A549 (cell line): ENCODE data around the gene FKBP15. TPM values are rescaled to one million over a fixed set of nuclear protein-coding genes. Genes with fewer than 3 reads are reported as not detected.

Experiments used
- ATAC-seq, 2 experiments: fragments of 200-7000 bp in 1 of 2; fragments of >200 bp in 1 of 2; cut with Nextera tagmentation in 1 of 2; cut with Tn5 transposase in 1 of 2; 3 replicates each; pipeline versions ENCODE4 v1.8.0 to v1.9.1; 2018 to 2020; ENCODE audit warnings: mild to moderate bottlenecking in 1 of 2, moderate library complexity in 1 of 2
- CTCF ChIA-PET: fragments of 300-600 bp; sonication (Branson Sonifier 250); formaldehyde crosslinking; extraction: SDS; loops from one replicate; lab custom pipeline; 2021; ENCODE audit warnings: antibody characterized with exemption, inconsistent platforms; lab: Yijun Ruan, JAX
- POLR2A ChIA-PET: fragments of 350-600 bp; formaldehyde crosslinking; extraction: SDS; loops from one replicate; lab custom pipeline; 2021; ENCODE audit warnings: antibody characterized with exemption, inconsistent platforms; lab: Yijun Ruan, JAX
- DNase-seq, 2 experiments: peaks; one replicate each; pipeline versions ENCODE4 v3.0.0 to v3.0.0-alpha.2; 2011 to 2016; ENCODE audit warnings: low read depth in 1 of 2, low spot score in 1 of 2
- FAIRE-seq: peaks from 2 replicates; lab custom pipeline; 2011; peaks lifted over from hg19 to GRCh38; lab: Jason Lieb, UNC
- H3K27ac ChIP-seq, 2 experiments: fragments of >200 bp; sonication (Bioruptor Twin); formaldehyde crosslinking; 3 replicates each; pipeline ENCODE4 v1.5.1; 2016 to 2017
- H3K4me1 ChIP-seq: fragments of >200 bp; sonication (Bioruptor Twin); formaldehyde crosslinking; 3 replicates; pipeline ENCODE4 v1.6.1; 2016
- H3K4me2 ChIP-seq: fragments of >200 bp; sonication (Bioruptor Twin); formaldehyde crosslinking; 3 replicates; pipeline ENCODE4 v1.6.1; 2016
- H3K4me3 ChIP-seq: fragments of >200 bp; sonication (Bioruptor Twin); formaldehyde crosslinking; 3 replicates; pipeline ENCODE4 v1.5.1; 2016
- H3K9me3 ChIP-seq: fragments of >200 bp; sonication (Bioruptor Twin); formaldehyde crosslinking; 3 replicates; pipeline ENCODE4 v1.6.1; 2016
- BHLHE40 ChIP-seq: IDR thresholded peaks from 2 replicates; pipeline ENCODE4 v1.6.1; 2012; ENCODE audit warnings: low read depth, low read length, inconsistent platforms
- CHD2 ChIP-seq: fragments of 150-350 bp; IDR thresholded peaks from 2 replicates; pipeline ENCODE4 v1.6.1; 2014; ENCODE audit warnings: low read length; ENCODE audit not compliant: partially characterized antibody
- CHD4 ChIP-seq: fragments of 200-600 bp; sonication (generic); IDR thresholded peaks from 2 replicates; pipeline ENCODE4 v1.6.1; 2016; ENCODE audit warnings: antibody characterized with exemption, mild to moderate bottlenecking, borderline replicate concordance
- EHF ChIP-seq: fragments of 250-450 bp; sonication (Bioruptor Pico); IDR thresholded peaks from 2 replicates; pipeline ENCODE4 v1.5.0; 2020; ENCODE audit warnings: mild to moderate bottlenecking
- EP300 ChIP-seq, 2 experiments: fragments of >200 bp; sonication (Bioruptor Twin); formaldehyde crosslinking; IDR thresholded peaks; 2 replicates in 1 of 2; 3 replicates in 1 of 2; pipeline ENCODE4 v1.6.1; 2016 to 2017
- FOSB ChIP-seq: fragments of 250-450 bp; sonication (Bioruptor Pico); IDR thresholded peaks from 2 replicates; pipeline ENCODE4 v1.5.0; 2020; ENCODE audit warnings: mild to moderate bottlenecking, moderate library complexity
- FOXS1 ChIP-seq: fragments of 250-450 bp; sonication (Bioruptor Pico); IDR thresholded peaks from 2 replicates; pipeline ENCODE4 v1.5.0; 2020; ENCODE audit warnings: mild to moderate bottlenecking, moderate library complexity
- GATA3 ChIP-seq: IDR thresholded peaks from 2 replicates; pipeline ENCODE4 v1.6.1; 2012; ENCODE audit warnings: borderline replicate concordance
- HDAC2 ChIP-seq: fragments of 200-600 bp; sonication (generic); IDR thresholded peaks from 2 replicates; pipeline ENCODE4 v1.6.1; 2016
- HES2 ChIP-seq: fragments of >200 bp; sonication (Bioruptor Twin); formaldehyde crosslinking; IDR thresholded peaks from 2 replicates; pipeline ENCODE4 v1.6.1; 2016
- HEYL ChIP-seq: fragments of 250-450 bp; sonication (Bioruptor Pico); IDR thresholded peaks from 2 replicates; pipeline ENCODE4 v1.8.0; 2021; ENCODE audit warnings: mild to moderate bottlenecking, moderate library complexity
- HMGXB4 ChIP-seq: fragments of 250-450 bp; sonication (Bioruptor Pico); IDR thresholded peaks from 2 replicates; pipeline ENCODE4 v1.5.0; 2021; ENCODE audit warnings: mild to moderate bottlenecking, moderate library complexity, borderline replicate concordance
- HOXB5 ChIP-seq: fragments of 250-450 bp; sonication (Bioruptor Pico); IDR thresholded peaks from 2 replicates; pipeline ENCODE4 v1.5.0; 2020; ENCODE audit warnings: mild to moderate bottlenecking, moderate library complexity
- JUN ChIP-seq, 2 experiments: fragments of >200 bp; sonication (Bioruptor Twin); formaldehyde crosslinking; IDR thresholded peaks; 2 replicates in 1 of 2; 3 replicates in 1 of 2; pipeline ENCODE4 v1.6.1; 2016 to 2017
- KDM5A ChIP-seq: fragments of 200-600 bp; sonication (generic); IDR thresholded peaks from 2 replicates; pipeline ENCODE4 v1.6.1; 2016; ENCODE audit warnings: antibody characterized with exemption, mild to moderate bottlenecking
- PBX3 ChIP-seq: IDR thresholded peaks from 2 replicates; pipeline ENCODE4 v1.6.1; 2012
- POLR2A ChIP-seq: IDR thresholded peaks from 2 replicates; pipeline ENCODE4 v1.6.1; 2012; ENCODE audit warnings: mild to moderate bottlenecking, low read length
- RAD21 ChIP-seq, 2 experiments: fragments of >200 bp in 1 of 2; sonication (Bioruptor Twin) in 1 of 2; formaldehyde crosslinking in 1 of 2; IDR thresholded peaks in 1 of 2; conservative IDR thresholded peaks in 1 of 2; 2 replicates in 1 of 2; 3 replicates in 1 of 2; pipeline ENCODE4 v1.6.1; 2012 to 2018; ENCODE audit warnings: inconsistent platforms in 1 of 2
- SMC3 ChIP-seq: fragments of >200 bp; sonication (Bioruptor Twin); formaldehyde crosslinking; IDR thresholded peaks from 3 replicates; pipeline ENCODE4 v1.6.1; 2018; ENCODE audit warnings: inconsistent platforms
- SREBF2 ChIP-seq: fragments of 450-650 bp; IDR thresholded peaks from 2 replicates; pipeline ENCODE4 v1.6.1; 2014; ENCODE audit warnings: mild to moderate bottlenecking, moderate library complexity
- TFCP2L1 ChIP-seq: fragments of 250-450 bp; sonication (Bioruptor Pico); IDR thresholded peaks from 2 replicates; pipeline ENCODE4 v1.5.0; 2021; ENCODE audit warnings: mild to moderate bottlenecking
- TP53 ChIP-seq: fragments of 250-450 bp; sonication (Bioruptor Pico); IDR thresholded peaks from 2 replicates; pipeline ENCODE4 v1.5.0; 2021; ENCODE audit warnings: mild to moderate bottlenecking, moderate library complexity
- ZNF302 ChIP-seq: fragments of 250-450 bp; sonication (Bioruptor Pico); IDR thresholded peaks from 2 replicates; pipeline ENCODE4 v1.9.0; 2021; ENCODE audit warnings: inconsistent platforms, mild to moderate bottlenecking, moderate library complexity
- WGBS: methylation state at CpG from one replicate; pipeline ENCODE4 v1.1.6; 2017; ENCODE audit errors: missing lambda C conversion rate; 5-methylcytosine and 5-hydroxymethylcytosine counted together
- polyA plus RNA-seq, 4 experiments: library from polyadenylated mRNA; depleted of rRNA in 3 of 4; stranded (reverse); fragments of >200 nt; fragmentation: RNase III in 1 of 4; extraction: RNeasy Plus Mini Kit Qiagen cat#74134 plus additional on column Dnase treatment in 1 of 4; gene quantifications; 2 replicates in 3 of 4; 3 replicates in 1 of 4; pipeline ENCODE4 v1.2.3, GENCODE V29; 2011 to 2017
- TF ChIP-seq, protein P1 (sequence below): fragments of 250-450 bp; sonication (Bioruptor Pico); IDR thresholded peaks from 2 replicates; pipeline ENCODE4 v1.5.0; 2020; ENCODE audit warnings: low read depth, mild to moderate bottlenecking, moderate library complexity
- TF ChIP-seq, protein P2 (sequence below): fragments of >200 bp; sonication (Bioruptor Twin); formaldehyde crosslinking; IDR thresholded peaks from 3 replicates; pipeline ENCODE4 v1.6.1; 2016

The FKBP15 gene
- polyA plus RNA-seq, 2 of the 4 experiments (the other 2 are of a cell fraction), result 14.1 to 26.0 TPM

- TF ChIP-seq CHD2 (no peak), HMGXB4 (CRISPR knock-in tag) (no peak)
These were observed 48.3 kb upstream of the FKBP15 start (continued) for GRCh38 chr9:113269355-113269754.

DNA sequence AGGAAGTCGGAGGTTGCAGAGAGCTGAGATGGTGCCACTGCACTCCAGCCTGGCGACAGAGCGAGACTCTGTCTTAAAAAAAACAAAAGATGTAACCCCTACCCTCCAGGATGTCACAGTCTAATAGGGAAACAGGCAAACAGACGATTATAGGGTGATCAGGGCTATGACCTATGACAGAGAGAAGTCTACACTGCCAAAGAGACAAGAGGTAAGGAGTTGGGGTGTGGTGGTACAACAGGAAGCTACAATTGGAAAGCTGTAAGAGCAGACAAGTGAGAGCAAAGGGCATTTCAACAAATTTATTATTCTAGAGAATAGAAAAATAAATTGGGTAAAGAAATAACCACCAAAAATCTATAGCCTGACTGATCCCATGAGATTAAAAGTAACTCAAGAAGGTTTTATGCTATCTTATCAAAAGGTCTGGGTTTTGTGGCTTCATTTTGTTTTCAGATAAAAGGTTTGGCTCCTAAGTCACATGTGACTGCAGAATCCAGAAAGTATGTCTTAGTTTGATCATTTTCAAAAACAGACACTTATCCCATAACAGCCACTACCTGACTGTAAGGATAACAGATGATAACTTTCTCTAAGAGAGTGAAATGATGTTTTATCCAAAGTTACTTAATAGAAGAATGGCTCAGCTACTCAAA, 47.0 kb upstream of the FKBP15 start:
- no peaks in the 10 kb centered on the region for H3K4me1 ChIP-seq
- FAIRE-seq (no peak), ATAC-seq (no peak), DNase-seq (no peak)
- WGBS, result 90% methylated on average over 4 of the region's 4 CpGs
- H3K4me2 ChIP-seq, result no peak overlapping the region
- CTCF ChIA-PET, result no interaction called here
- H3K27ac ChIP-seq, result no peak overlapping the region
- H3K4me3 ChIP-seq, result no peak overlapping the region
- POLR2A ChIA-PET, result no interaction called here
- TF ChIP-seq HEYL, result no peak
- TF ChIP-seq EP300 (IDR thresholded peaks at IDR 0.05), result no peak
- no peak for TF ChIP-seq JUN (IDR thresholded peaks at IDR 0.05)
- TF ChIP-seq FOSB, result no peak
- no peak for TF ChIP-seq BHLHE40
- TF ChIP-seq RAD21 (conservative IDR thresholded peaks at IDR 0.05 in 1 of 2, IDR thresholded peaks at IDR 0.05 in 1 of 2), result no peak
- no peak for TF ChIP-seq HES2
- no peak for TF ChIP-seq FOXS1
- TF ChIP-seq TP53 (CRISPR knock-in tag), result no peak
- no peak for TF ChIP-seq SREBF2
- TF ChIP-seq HDAC2, result no peak
- no peak for TF ChIP-seq POLR2A
- TF ChIP-seq TFCP2L1, result no peak
- TF ChIP-seq CHD4, result no peak
- no peak for TF ChIP-seq GATA3
- no peak for TF ChIP-seq PBX3
- no peaks in the 10 kb centered on the region for H3K9me3 ChIP-seq

- Histone ChIP-seq H3K9me3 (no peaks in the 10 kb centered on the region), H3K4me1 (no peaks in the 10 kb centered on the region), H3K27ac (no peak overlapping the region), H3K4me3 (no peak overlapping the region), H3K4me2 (no peak overlapping the region)
- TF ChIP-seq HMGXB4 (CRISPR knock-in tag) (no peak), SMC3 (no peak), KDM5A (no peak), EHF (CRISPR knock-in tag) (no peak), ZNF302 (CRISPR knock-in tag) (no peak), HOXB5 (CRISPR knock-in tag) (no peak)
- TF ChIP-seq, protein P1, sequence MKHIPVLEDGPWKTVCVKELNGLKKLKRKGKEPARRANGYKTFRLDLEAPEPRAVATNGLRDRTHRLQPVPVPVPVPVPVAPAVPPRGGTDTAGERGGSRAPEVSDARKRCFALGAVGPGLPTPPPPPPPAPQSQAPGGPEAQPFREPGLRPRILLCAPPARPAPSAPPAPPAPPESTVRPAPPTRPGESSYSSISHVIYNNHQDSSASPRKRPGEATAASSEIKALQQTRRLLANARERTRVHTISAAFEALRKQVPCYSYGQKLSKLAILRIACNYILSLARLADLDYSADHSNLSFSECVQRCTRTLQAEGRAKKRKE, result no peak
- TF ChIP-seq, protein P2, sequence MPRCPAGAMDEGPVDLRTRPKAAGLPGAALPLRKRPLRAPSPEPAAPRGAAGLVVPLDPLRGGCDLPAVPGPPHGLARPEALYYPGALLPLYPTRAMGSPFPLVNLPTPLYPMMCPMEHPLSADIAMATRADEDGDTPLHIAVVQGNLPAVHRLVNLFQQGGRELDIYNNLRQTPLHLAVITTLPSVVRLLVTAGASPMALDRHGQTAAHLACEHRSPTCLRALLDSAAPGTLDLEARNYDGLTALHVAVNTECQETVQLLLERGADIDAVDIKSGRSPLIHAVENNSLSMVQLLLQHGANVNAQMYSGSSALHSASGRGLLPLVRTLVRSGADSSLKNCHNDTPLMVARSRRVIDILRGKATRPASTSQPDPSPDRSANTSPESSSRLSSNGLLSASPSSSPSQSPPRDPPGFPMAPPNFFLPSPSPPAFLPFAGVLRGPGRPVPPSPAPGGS, result no peak
- ChIA-PET CTCF (interaction anchor here (3.0 kb wide), 1 partner anchor 8 kb away, joined by 18 read pairs; the partner anchor contains the start of genes CDC26 and PRPF4), POLR2A (no interaction called here)
- WGBS, result 80% methylated on average over 3 of the region's 3 CpGs
- ATAC-seq (no peak), FAIRE-seq (no peak), DNase-seq (no peak)
These were observed 45.1 kb upstream of the FKBP15 start for GRCh38 chr9:113266174-113266573.
